Transverse colon (tissue), 4 donors: ENCODE measurements around the gene HOXA2. TPM values are rescaled to one million over a fixed set of nuclear protein-coding genes. Genes with fewer than 3 reads are reported as not detected.

Experiments
- DNase-seq: peaks from one replicate; pipeline ENCODE4 v3.0.0-alpha.2; 2019
- H3K27ac ChIP-seq, 4 donors: fragments of 200-600 bp; sonication (generic); 2 replicates each; pipeline ENCODE4 v1.5.1; 2016 to 2018; ENCODE audit warnings: inconsistent platforms in 4 of 4
- H3K27me3 ChIP-seq: fragments of 200-600 bp; sonication (generic); 2 replicates; pipeline ENCODE4 v1.5.1; 2017; ENCODE audit warnings: inconsistent platforms
- H3K36me3 ChIP-seq, 4 donors: fragments of 200-600 bp; sonication (generic); 2 replicates each; pipeline ENCODE4 v1.5.1; 2017 to 2019; ENCODE audit warnings: inconsistent platforms in 4 of 4
- H3K4me1 ChIP-seq, 4 donors: fragments of 200-600 bp; sonication (generic); 2 replicates each; pipeline ENCODE4 v1.5.1; 2017 to 2020; ENCODE audit warnings: inconsistent platforms in 4 of 4
- H3K4me3 ChIP-seq, 4 donors: fragments of 200-600 bp; sonication (generic); 1 replicate in 1 of 4; 2 replicates in 3 of 4; pipeline versions ENCODE4 v1.5.1 to v1.6.1; 2017 to 2019; ENCODE audit warnings: inconsistent platforms in 4 of 4
- H3K9me3 ChIP-seq, 2 donors: fragments of 200-600 bp; sonication (generic); 2 replicates each; pipeline ENCODE4 v1.5.1; 2017 to 2019; ENCODE audit warnings: inconsistent platforms in 2 of 2
- CTCF ChIP-seq, 5 experiments: fragments of 200-600 bp in 3 of 5; fragments of 450-650 bp in 2 of 5; sonication (generic) in 3 of 5; IDR thresholded peaks; 1 replicate in 2 of 5; 2 replicates in 3 of 5; pipeline ENCODE4 v1.5.1; 2016 to 2017; ENCODE audit warnings: antibody characterized with exemption in 5 of 5, inconsistent platforms in 3 of 5, mild to moderate bottlenecking in 2 of 5, moderate library complexity in 1 of 5
- EP300 ChIP-seq: sonication (generic); formaldehyde crosslinking; IDR thresholded peaks from one replicate; pipeline ENCODE4 v1.6.1; 2017; ENCODE audit warnings: antibody characterized with exemption, low read depth
- POLR2A ChIP-seq: fragments of 450-650 bp; IDR thresholded peaks from one replicate; pipeline ENCODE4 v1.6.1; 2016; ENCODE audit warnings: antibody characterized with exemption, mild to moderate bottlenecking, moderate library complexity
- POLR2AphosphoS5 ChIP-seq, 3 donors: sonication (generic); formaldehyde crosslinking; IDR thresholded peaks; one replicate each; pipeline ENCODE4 v1.6.1; 2016; ENCODE audit warnings: antibody characterized with exemption in 3 of 3
- WGBS, 2 donors: methylation state at CpG; one replicate each; pipeline ENCODE4 v1.1.5; 2018; ENCODE audit warnings: low coverage in 1 of 2; 5-methylcytosine and 5-hydroxymethylcytosine counted together
- in situ Hi-C, 4 donors: fragments of 200-750 bp; cut with MboI; loops; one replicate each; pipeline versions ENCODE4 v1.15.0 to v1.15.1; 2017; ENCODE audit warnings: low sequenced_read_pairs in 3 of 4, low pct_ligation_motif_present in 1 of 4, low pct_unique_long_range_greater_than_20kb in 1 of 4
- intact Hi-C: fragments of 100-400 bp; cut with DNase I; formaldehyde crosslinking; loops from one replicate; pipeline ENCODE4 v1.15.1; 2023; ENCODE audit warnings: low total_unique reads
- total RNA-seq, 4 donors: library from RNA; depleted of rRNA; stranded (reverse); fragments of >200 nt; gene quantifications; one replicate each; pipeline ENCODE4 v1.1.0, GENCODE V29; 2016

HOXA2 gene
- total RNA-seq, 4 donors from 2014 or later = 2.7 to 16.1 (median 5.2) TPM

- H3K27me3 ChIP-seq = no peaks in the 10 kb centered on the region
- peak overlapping the region; percentile 12 to 49 (median 38) for H3K4me3 ChIP-seq
- TF ChIP-seq CTCF (IDR thresholded peaks at IDR 0.05) (no peak), POLR2A (no peak), EP300 (no peak), POLR2AphosphoS5 (IDR thresholded peaks at IDR 0.05) (no peak)
- H3K36me3 ChIP-seq = no peaks in the 10 kb centered on the region
- H3K27ac ChIP-seq = peak overlapping the region; percentile 90 to 96 (median 92)
- in situ Hi-C loops = no loop called here
- DNase-seq = no peak
- WGBS, 2 donors = 20% methylated on average over 38 of the region's 39 CpGs; no CpG with 5 or more reads in 1 of the 2 donors
- intact Hi-C loops = no loop called here
- H3K9me3 ChIP-seq = no peaks in the 10 kb centered on the region
- peaks cover 18 to 87% (median 44%) of the 10 kb centered on the region in 4 donors for H3K4me1 ChIP-seq
Measured at GRCh38 chr7:27101957-27102580, 414 bp downstream of the HOXA2 start.

GRCh38 chr7:27101171-27101956 is 1.1 kb downstream of the HOXA2 start:
- 39 to 53% methylated on average over 12 to 25 of the region's 25 CpGs for WGBS, 2 donors
- no peak for DNase-seq
- H3K9me3 ChIP-seq = no peaks in the 10 kb centered on the region
- in situ Hi-C loops = no loop called here
- H3K4me3 ChIP-seq = peak overlapping the region in 3 of 4 donors; percentile 33 to 49 (median 43)
- peak overlapping the region; percentile 90 to 96 (median 92) for H3K27ac ChIP-seq
- H3K27me3 ChIP-seq = no peaks in the 10 kb centered on the region
- intact Hi-C loops = no loop called here
- peaks cover 19 to 83% (median 47%) of the 10 kb centered on the region in 4 donors for H3K4me1 ChIP-seq
- TF ChIP-seq POLR2AphosphoS5 (IDR thresholded peaks at IDR 0.05) (peak in 1 of 3 donors; percentile 9), POLR2A (peak; percentile 15), CTCF (IDR thresholded peaks at IDR 0.05) (no peak), EP300 (no peak)
- H3K36me3 ChIP-seq = no peaks in the 10 kb centered on the region

GRCh38 chr7:27100694-27101170 is 1.8 kb downstream of the HOXA2 start:
- Histone ChIP-seq H3K27me3 (no peaks in the 10 kb centered on the region), H3K9me3 (no peaks in the 10 kb centered on the region), H3K27ac (peak overlapping the region; percentile 90 to 96 (median 92)), H3K4me1 (peaks cover 19 to 77% (median 47%) of the 10 kb centered on the region in 4 donors), H3K4me3 (peak overlapping the region in 3 of 4 donors; percentile 33 to 49 (median 43)), H3K36me3 (no peaks in the 10 kb centered on the region)
- 35 to 49% methylated on average over 4 to 8 of the region's 8 CpGs for WGBS, 2 donors
- DNase-seq = no peak
- TF ChIP-seq EP300 (no peak), POLR2AphosphoS5 (IDR thresholded peaks at IDR 0.05) (no peak), POLR2A (no peak), CTCF (IDR thresholded peaks at IDR 0.05) (no peak)
- intact Hi-C loops (no loop called here), in situ Hi-C loops (no loop called here)
